Thyroid gland (tissue), 4 donors: ENCODE data around the gene NDUFB4.

Experiments
- POLR2A ChIP-seq, 2 donors: fragments of 450-650 bp; IDR thresholded peaks; one replicate each; pipeline ENCODE4 v1.6.1; 2017; ENCODE audit warnings: antibody characterized with exemption in 2 of 2, mild to moderate bottlenecking in 2 of 2, moderate library complexity in 1 of 2
- TF ChIP-seq, protein P1 (sequence below), 6 experiments: fragments of 200-600 bp in 3 of 6; fragments of 450-650 bp in 3 of 6; sonication (generic) in 3 of 6; IDR thresholded peaks; one replicate each; pipeline ENCODE4 v1.5.1; 2016 to 2019; ENCODE audit warnings: antibody characterized with exemption in 6 of 6, mild to moderate bottlenecking in 2 of 6, inconsistent platforms in 1 of 6, moderate library complexity in 1 of 6

DNA sequence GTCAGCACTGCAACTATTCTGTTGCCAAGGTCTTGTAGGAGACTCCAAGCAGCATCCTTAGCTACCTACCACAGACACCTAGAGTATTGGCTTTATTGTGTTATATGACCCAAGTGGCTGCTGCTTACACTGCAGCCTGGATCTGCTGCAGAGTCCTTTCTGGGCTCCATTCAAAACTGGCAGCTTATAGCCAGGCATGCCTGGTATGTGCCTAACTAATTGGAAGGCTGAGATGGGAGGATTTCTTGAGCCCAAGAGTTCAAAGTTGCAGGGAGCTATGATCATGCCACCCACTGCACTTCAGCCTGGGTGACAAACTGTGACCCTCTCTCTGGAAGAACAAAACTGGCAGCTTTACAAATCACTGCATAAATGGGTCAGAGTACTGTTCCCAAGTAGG is 8.6 kb downstream of the NDUFB4 start:
- TF ChIP-seq, protein P1, sequence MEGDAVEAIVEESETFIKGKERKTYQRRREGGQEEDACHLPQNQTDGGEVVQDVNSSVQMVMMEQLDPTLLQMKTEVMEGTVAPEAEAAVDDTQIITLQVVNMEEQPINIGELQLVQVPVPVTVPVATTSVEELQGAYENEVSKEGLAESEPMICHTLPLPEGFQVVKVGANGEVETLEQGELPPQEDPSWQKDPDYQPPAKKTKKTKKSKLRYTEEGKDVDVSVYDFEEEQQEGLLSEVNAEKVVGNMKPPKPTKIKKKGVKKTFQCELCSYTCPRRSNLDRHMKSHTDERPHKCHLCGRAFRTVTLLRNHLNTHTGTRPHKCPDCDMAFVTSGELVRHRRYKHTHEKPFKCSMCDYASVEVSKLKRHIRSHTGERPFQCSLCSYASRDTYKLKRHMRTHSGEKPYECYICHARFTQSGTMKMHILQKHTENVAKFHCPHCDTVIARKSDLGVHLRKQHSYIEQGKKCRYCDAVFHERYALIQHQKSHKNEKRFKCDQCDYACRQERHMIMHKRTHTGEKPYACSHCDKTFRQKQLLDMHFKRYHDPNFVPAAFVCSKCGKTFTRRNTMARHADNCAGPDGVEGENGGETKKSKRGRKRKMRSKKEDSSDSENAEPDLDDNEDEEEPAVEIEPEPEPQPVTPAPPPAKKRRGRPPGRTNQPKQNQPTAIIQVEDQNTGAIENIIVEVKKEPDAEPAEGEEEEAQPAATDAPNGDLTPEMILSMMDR (IDR thresholded peaks at IDR 0.05), result no peak
- no peak for TF ChIP-seq POLR2A (IDR thresholded peaks at IDR 0.05)
